Activated CD8-positive, alpha-beta memory T cell treated with anti-CD3 and anti-CD28 coated beads, Interleukin-2, amount 50 U/mL, for 4 hours (primary cell): Measurements from ENCODE around the gene RSPH4A.
"Not testable (repeated sequence)": the region's sequence is repeated elsewhere in the genome, so short reads cannot be mapped to it uniquely, and the experiment has no call there.

Experiments used
- DNase-seq: peaks from one replicate; pipeline ENCODE4 v3.0.0-alpha.2; 2020

RSPH4A gene

GRCh38 chr6:116615937-116616736 is at the start of gene RSPH4A:
RSPH4A (plus strand) TSS chr6:116616479; CDS start chr6:116616624, 145 bp downstream.
- peak; percentile 55 for DNase-seq

- DNase-seq: no peak
Observed at GRCh38 chr6:116568111-116568510, 48.2 kb upstream of the RSPH4A start.

- no peak for DNase-seq
Observed at GRCh38 chr6:116568821-116569755, 47.2 kb upstream of the RSPH4A start.

- DNase-seq: peak; percentile 98
Observed at GRCh38 chr6:116570856-116571682, 45.2 kb upstream of the RSPH4A start, which contains the start of gene RWDD1. RWDD1 (plus strand) TSS chr6:116571504; CDS start chr6:116571583, 79 bp downstream.

GRCh38 chr6:116571683-116572000 is 44.6 kb upstream of the RSPH4A start:
- DNase-seq: no peak

GRCh38 chr6:116572162-116572561 is 44.1 kb upstream of the RSPH4A start:
- DNase-seq: no peak

GRCh38 chr6:116575227-116575626 is 41.1 kb upstream of the RSPH4A start:
- no peak for DNase-seq

- DNase-seq: no peak
Observed at GRCh38 chr6:116577486-116577885, 38.8 kb upstream of the RSPH4A start.

- no peak for DNase-seq
Observed at GRCh38 chr6:116578335-116578734, 37.9 kb upstream of the RSPH4A start.

- no peak for DNase-seq
Observed at GRCh38 chr6:116579143-116579542, 37.1 kb upstream of the RSPH4A start.

GRCh38 chr6:116580198-116580597 is 36.1 kb upstream of the RSPH4A start:
- no peak for DNase-seq

GRCh38 chr6:116586276-116586675 is 30.0 kb upstream of the RSPH4A start:
- DNase-seq: no peak

GRCh38 chr6:116586738-116587137 is 29.5 kb upstream of the RSPH4A start:
- no peak for DNase-seq

- DNase-seq: no peak
Observed at GRCh38 chr6:116595247-116595646, 21.0 kb upstream of the RSPH4A start.

- DNase-seq: no peak
Observed at GRCh38 chr6:116596815-116597214, 19.5 kb upstream of the RSPH4A start.

GRCh38 chr6:116603916-116604315 is 12.4 kb upstream of the RSPH4A start:
- not testable (repeated sequence) for DNase-seq

GRCh38 chr6:116604868-116605267 is 11.4 kb upstream of the RSPH4A start:
- not testable (repeated sequence) for DNase-seq

- DNase-seq: no peak
Observed at GRCh38 chr6:116605935-116606334, 10.3 kb upstream of the RSPH4A start.

GRCh38 chr6:116611056-116611455 is 5.2 kb upstream of the RSPH4A start:
- DNase-seq: no peak

GRCh38 chr6:116616737-116617053 is 416 bp downstream of the RSPH4A start:
- peak; percentile 16 for DNase-seq

- DNase-seq: no peak
Observed at GRCh38 chr6:116624036-116624805, 7.9 kb downstream of the RSPH4A start.

GRCh38 chr6:116625872-116626271 is 9.6 kb downstream of the RSPH4A start:
- no peak for DNase-seq
